Gastrocnemius medialis (tissue), 4 donors: ENCODE data around the gene LRP5. TPM values are rescaled to one million over a fixed set of nuclear protein-coding genes. Genes with fewer than 3 reads are reported as not detected.

Experiments used
- ATAC-seq, 2 donors: fragments of 150-250 bp; one replicate each; pipeline ENCODE4 v1.9.1; 2016
- DNase-seq, 2 donors: peaks; one replicate each; pipeline ENCODE4 v3.0.0-alpha.2; 2019
- H3K27ac ChIP-seq, 4 donors: fragments of 200-600 bp; sonication (generic); 1 replicate in 1 of 4; 2 replicates in 3 of 4; pipeline ENCODE4 v1.5.1; 2016 to 2018; ENCODE audit warnings: mild to moderate bottlenecking in 2 of 4, moderate library complexity in 1 of 4
- H3K27me3 ChIP-seq, 3 donors: fragments of 200-600 bp; sonication (generic) in 2 of 3; 1 replicate in 1 of 3; 2 replicates in 2 of 3; pipeline versions ENCODE4 v1.5.1 to v1.6.0; 2016 to 2019; ENCODE audit warnings: mild to moderate bottlenecking in 1 of 3, moderate library complexity in 1 of 3
- H3K36me3 ChIP-seq, 2 donors: fragments of 200-600 bp; sonication (generic) in 1 of 2; one replicate each; pipeline ENCODE4 v1.5.1; 2017 to 2018
- H3K4me1 ChIP-seq, 2 donors: fragments of 200-600 bp; sonication (generic) in 1 of 2; one replicate each; pipeline ENCODE4 v1.5.1; 2016 to 2017; ENCODE audit warnings: mild to moderate bottlenecking in 2 of 2
- H3K4me3 ChIP-seq, 4 donors: fragments of 200-600 bp; sonication (generic) in 3 of 4; 1 replicate in 1 of 4; 2 replicates in 3 of 4; pipeline ENCODE4 v1.5.1; 2016 to 2019; ENCODE audit warnings: mild to moderate bottlenecking in 2 of 4
- H3K9me3 ChIP-seq, 3 donors: fragments of 200-600 bp; sonication (generic) in 2 of 3; 1 replicate in 1 of 3; 2 replicates in 2 of 3; pipeline ENCODE4 v1.5.1; 2016 to 2019
- POLR2A ChIP-seq, 2 donors: fragments of 450-650 bp; IDR thresholded peaks; one replicate each; pipeline ENCODE4 v1.6.1; 2017; ENCODE audit warnings: antibody characterized with exemption in 2 of 2, mild to moderate bottlenecking in 2 of 2, moderate library complexity in 2 of 2
- in situ Hi-C, 4 donors: fragments of 200-750 bp; cut with MboI; loops; one replicate each; pipeline versions ENCODE4 v1.15.0 to v1.8.0; 2017; ENCODE audit warnings: low sequenced_read_pairs in 4 of 4
- intact Hi-C: fragments of 100-400 bp; cut with DNase I; formaldehyde crosslinking; loops from one replicate; pipeline ENCODE4 v1.15.1; 2023; ENCODE audit warnings: low total_unique reads
- total RNA-seq, 4 donors: library from RNA; depleted of rRNA; stranded (reverse); fragments of >200 nt; gene quantifications; one replicate each; pipeline versions ENCODE4 v1.1.0 to v1.2.3, GENCODE V29; 2016
- TF ChIP-seq, protein P1 (sequence below), 5 experiments: fragments of 450-650 bp in 3 of 5; fragments of 200-600 bp in 2 of 5; sonication (generic) in 2 of 5; IDR thresholded peaks in 4 of 5; conservative IDR thresholded peaks in 1 of 5; 1 replicate in 4 of 5; 2 replicates in 1 of 5; pipeline ENCODE4 v1.5.1; 2016 to 2019; ENCODE audit warnings: antibody characterized with exemption in 5 of 5, mild to moderate bottlenecking in 3 of 5, moderate library complexity in 3 of 5

Gene LRP5
- total RNA-seq, 4 donors from 2014 or later: 3.7 to 12.3 (median 8.1) TPM

DNA sequence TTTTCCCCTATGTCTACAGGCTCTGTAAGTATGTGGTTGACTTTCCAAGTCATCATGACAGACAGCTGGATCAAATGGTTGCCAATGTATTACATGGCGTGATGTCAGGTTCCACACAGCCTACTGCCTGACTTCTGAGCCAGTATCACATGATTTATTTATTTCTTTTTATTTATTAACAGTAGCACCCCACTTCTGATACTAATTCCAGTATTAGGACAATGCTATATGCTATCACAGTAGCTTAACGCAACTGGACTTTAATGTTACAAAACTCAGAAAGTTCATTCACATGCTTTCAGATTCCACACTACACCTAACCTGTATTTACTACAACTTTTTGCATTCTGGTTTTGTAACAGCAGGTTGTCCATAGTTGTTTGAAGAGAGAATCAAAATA, 22.9 kb upstream of the LRP5 start:
- H3K36me3 ChIP-seq: no peaks in the 10 kb centered on the region
- H3K27me3 ChIP-seq: no peaks in the 10 kb centered on the region
- no peak for DNase-seq
- H3K9me3 ChIP-seq: no peaks in the 10 kb centered on the region
- no peak overlapping the region for H3K27ac ChIP-seq
- TF ChIP-seq POLR2A (IDR thresholded peaks at IDR 0.05): no peak
- no peak for ATAC-seq
- intact Hi-C loops: no loop called here
- no peaks in the 10 kb centered on the region for H3K4me1 ChIP-seq
- in situ Hi-C loops: loop anchor here in 1 of 4 donors (10.0 kb wide), 1 partner anchor 65 kb away; no protein-coding TSS in a partner anchor
- H3K4me3 ChIP-seq: no peak overlapping the region

DNA sequence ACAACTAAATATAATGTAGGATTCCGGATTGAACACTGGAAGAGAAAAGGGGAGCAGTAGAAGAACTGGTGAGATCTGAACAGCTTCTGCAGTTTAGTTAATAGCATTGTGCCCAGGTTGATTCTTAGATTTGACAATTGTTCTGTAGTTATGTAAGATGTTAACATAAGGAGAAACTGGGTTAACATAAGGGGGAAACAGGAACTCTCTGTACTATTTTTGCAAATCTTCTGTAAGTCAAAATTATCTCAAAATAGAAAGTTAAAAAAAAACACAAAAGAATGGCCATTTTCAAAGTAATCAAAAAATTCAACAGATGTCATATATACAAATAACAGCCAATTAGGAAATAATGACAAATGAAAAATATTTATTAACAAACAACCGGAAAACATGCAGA, 18.7 kb upstream of the LRP5 start:
- Histone ChIP-seq H3K4me3 (no peak overlapping the region), H3K27me3 (no peaks in the 10 kb centered on the region), H3K36me3 (no peaks in the 10 kb centered on the region), H3K4me1 (peaks cover 0 to 5% of the 10 kb centered on the region in 2 donors), H3K9me3 (no peaks in the 10 kb centered on the region), H3K27ac (no peak overlapping the region)
- intact Hi-C loops: no loop called here
- no peak for ATAC-seq
- no peak for TF ChIP-seq POLR2A (IDR thresholded peaks at IDR 0.05)
- TF ChIP-seq, protein P1, sequence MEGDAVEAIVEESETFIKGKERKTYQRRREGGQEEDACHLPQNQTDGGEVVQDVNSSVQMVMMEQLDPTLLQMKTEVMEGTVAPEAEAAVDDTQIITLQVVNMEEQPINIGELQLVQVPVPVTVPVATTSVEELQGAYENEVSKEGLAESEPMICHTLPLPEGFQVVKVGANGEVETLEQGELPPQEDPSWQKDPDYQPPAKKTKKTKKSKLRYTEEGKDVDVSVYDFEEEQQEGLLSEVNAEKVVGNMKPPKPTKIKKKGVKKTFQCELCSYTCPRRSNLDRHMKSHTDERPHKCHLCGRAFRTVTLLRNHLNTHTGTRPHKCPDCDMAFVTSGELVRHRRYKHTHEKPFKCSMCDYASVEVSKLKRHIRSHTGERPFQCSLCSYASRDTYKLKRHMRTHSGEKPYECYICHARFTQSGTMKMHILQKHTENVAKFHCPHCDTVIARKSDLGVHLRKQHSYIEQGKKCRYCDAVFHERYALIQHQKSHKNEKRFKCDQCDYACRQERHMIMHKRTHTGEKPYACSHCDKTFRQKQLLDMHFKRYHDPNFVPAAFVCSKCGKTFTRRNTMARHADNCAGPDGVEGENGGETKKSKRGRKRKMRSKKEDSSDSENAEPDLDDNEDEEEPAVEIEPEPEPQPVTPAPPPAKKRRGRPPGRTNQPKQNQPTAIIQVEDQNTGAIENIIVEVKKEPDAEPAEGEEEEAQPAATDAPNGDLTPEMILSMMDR (IDR thresholded peaks at IDR 0.05 in 4 of 5, conservative IDR thresholded peaks at IDR 0.05 in 1 of 5): no peak
- in situ Hi-C loops: no loop called here
- no peak for DNase-seq

DNA sequence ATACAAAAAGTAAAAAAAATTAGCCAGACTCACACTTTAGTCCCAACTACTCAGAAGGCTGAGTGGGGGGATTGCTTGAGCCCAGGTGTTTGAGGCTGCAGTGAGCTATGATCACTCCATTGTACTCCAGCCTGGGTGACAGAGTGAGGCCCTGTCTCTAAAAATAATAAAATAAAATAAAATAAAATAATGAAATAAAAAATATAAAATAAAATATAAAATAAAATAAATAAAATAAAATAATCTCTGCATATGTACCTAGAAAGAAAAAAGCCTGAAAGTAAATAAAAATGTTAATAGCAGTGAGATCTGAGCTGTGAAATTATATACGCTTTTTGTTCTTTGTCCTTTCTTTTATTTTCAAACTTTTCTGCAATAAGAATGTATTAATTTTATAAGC, 17.1 kb upstream of the LRP5 start:
- Histone ChIP-seq H3K36me3 (no peaks in the 10 kb centered on the region), H3K27ac (no peak overlapping the region), H3K27me3 (no peaks in the 10 kb centered on the region), H3K4me1 (peaks cover 0 to 5% of the 10 kb centered on the region in 2 donors), H3K9me3 (no peaks in the 10 kb centered on the region), H3K4me3 (no peak overlapping the region)
- ATAC-seq: no peak
- in situ Hi-C loops: loop anchor here (5.0 kb wide), 2 partner anchors 38 to 88 kb away; no protein-coding TSS in a partner anchor
- intact Hi-C loops: loop anchor here (5.0 kb wide), 1 partner anchor 152 kb away; no protein-coding TSS in a partner anchor
- no peak for TF ChIP-seq POLR2A (IDR thresholded peaks at IDR 0.05)
- TF ChIP-seq, protein P1 (IDR thresholded peaks at IDR 0.05 in 4 of 5, conservative IDR thresholded peaks at IDR 0.05 in 1 of 5): no peak
- no peak for DNase-seq

DNA sequence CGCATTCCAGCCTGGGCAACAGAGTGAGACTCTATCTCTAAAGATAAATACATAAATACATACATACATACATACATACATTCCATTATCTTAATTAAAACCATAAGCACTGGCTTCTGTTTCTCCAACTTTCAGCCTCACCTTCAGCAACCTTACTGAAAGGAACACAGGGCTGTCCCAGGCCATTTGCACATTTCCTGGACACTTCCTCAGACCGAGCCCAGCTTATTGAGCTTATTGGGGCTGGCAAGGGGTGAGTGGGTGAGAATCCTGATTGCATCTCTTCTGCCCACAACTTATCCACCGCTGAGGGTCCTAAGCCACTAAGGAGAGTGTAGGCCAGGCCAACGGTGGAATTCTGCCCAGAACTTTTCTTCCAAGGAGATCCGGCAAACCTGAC, 16.5 kb upstream of the LRP5 start:
- H3K4me1 ChIP-seq: peaks cover 0 to 5% of the 10 kb centered on the region in 2 donors
- in situ Hi-C loops: loop anchor here (5.0 kb wide), 2 partner anchors 39 to 89 kb away; no protein-coding TSS in a partner anchor
- no peak for DNase-seq
- no peaks in the 10 kb centered on the region for H3K27me3 ChIP-seq
- no peak overlapping the region for H3K27ac ChIP-seq
- no peak overlapping the region for H3K4me3 ChIP-seq
- no peaks in the 10 kb centered on the region for H3K36me3 ChIP-seq
- no peak for ATAC-seq
- no peak for TF ChIP-seq POLR2A (IDR thresholded peaks at IDR 0.05)
- TF ChIP-seq, protein P1 (IDR thresholded peaks at IDR 0.05 in 4 of 5, conservative IDR thresholded peaks at IDR 0.05 in 1 of 5): no peak
- intact Hi-C loops: loop anchor here (2.0 to 5.0 kb wide), 3 partner anchors 25 to 151 kb away; partner anchors contain the start of gene C11orf24
- H3K9me3 ChIP-seq: no peaks in the 10 kb centered on the region

DNA sequence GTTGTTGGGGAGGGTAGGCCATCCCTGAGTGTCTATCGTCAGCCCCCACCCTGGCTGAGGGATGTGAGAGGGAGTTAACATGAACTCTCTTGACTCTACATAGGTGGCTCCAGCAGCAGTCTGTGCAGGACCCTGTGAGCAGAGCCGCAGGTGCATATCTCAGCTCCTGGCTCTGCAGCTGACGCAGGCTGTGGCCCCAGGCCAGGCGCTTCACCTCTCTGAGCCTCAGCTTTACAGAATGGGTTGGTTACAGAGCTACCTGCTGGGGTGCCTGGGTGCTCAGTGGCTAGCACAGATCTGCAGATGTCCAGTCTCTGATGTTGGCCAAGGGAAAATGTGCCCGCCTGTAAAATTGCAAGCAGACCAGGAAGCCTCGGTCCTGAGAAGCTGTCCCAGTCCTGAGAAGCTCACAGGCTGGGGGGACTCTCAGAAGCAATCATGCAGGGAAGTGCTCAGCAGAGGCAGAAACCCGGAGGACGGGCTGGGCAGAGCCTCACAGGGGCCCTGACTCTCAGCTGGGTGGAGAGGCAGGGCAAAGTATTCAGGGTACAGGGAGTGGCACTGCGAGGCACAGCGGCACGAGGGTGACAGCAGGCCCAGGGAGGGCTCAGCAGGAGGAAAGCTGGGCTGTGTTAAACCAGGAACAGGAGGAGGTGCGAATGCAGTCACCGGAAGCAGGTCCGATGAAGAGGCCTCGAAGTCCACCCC, 15.9 kb upstream of the LRP5 start:
- Histone ChIP-seq H3K4me3 (no peak overlapping the region), H3K4me1 (peaks cover 0 to 5% of the 10 kb centered on the region in 2 donors), H3K9me3 (no peaks in the 10 kb centered on the region), H3K36me3 (no peaks in the 10 kb centered on the region), H3K27ac (no peak overlapping the region), H3K27me3 (no peaks in the 10 kb centered on the region)
- DNase-seq: no peak
- in situ Hi-C loops: loop anchor here (5.0 kb wide), 2 partner anchors 39 to 89 kb away; no protein-coding TSS in a partner anchor
- TF ChIP-seq, protein P1 (IDR thresholded peaks at IDR 0.05 in 4 of 5, conservative IDR thresholded peaks at IDR 0.05 in 1 of 5): no peak
- TF ChIP-seq POLR2A (IDR thresholded peaks at IDR 0.05): no peak
- no peak for ATAC-seq
- intact Hi-C loops: loop anchor here (1.0 to 5.0 kb wide), 4 partner anchors 26 to 151 kb away; partner anchors contain the start of gene C11orf24
